HG03342 (cell line): Measurements from ENCODE around the gene CCBE1.

Source experiments
- ATAC-seq: cut with Tn5 transposase; IDR thresholded peaks from one replicate; pipeline ENCODE4 v1.9.1; 2021; ENCODE audit warnings: mild to moderate bottlenecking, moderate library complexity; ENCODE audit not compliant: unreplicated experiment

CCBE1 gene

DNA sequence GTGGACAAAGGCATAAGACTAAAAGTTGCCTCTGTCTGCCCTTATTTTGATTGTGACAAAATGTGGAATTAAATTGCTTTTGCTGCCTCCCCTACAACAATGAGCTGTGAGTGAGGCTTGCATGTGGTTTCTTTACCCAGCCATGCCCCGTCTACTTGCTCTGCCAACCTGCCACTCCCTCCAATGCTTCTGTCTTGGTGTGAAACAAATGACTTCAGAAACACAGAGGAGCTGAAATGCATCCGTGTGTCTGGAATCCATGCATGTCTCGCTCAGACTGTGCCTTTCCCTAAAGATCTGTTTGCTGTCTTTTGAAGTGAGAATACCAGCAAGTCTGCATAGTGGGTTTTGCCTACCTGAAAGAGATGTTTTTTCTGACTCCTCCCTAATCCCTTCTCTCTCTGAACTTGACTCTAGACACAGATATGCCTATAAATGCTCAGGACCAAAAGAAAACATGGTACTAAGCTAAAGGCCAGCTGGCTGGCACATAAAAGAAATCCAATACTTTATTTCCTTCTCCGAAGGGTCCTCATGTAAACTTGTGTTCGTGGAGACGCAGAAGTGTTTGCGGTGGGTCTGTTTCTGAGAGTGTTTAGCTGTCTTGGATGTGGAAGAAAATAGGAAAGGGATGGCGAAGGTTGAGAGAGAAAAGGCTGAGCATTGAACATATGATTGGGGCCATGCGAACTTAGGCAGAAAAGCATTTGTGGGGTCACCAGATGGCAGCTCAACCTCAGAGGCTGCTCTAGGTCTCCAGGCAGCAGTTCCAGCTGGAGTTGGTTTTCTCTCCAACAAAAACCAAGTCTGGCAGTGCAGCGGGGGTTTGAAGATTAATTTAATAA lies 120.5 kb downstream of the CCBE1 start:
- ATAC-seq: no peak

DNA sequence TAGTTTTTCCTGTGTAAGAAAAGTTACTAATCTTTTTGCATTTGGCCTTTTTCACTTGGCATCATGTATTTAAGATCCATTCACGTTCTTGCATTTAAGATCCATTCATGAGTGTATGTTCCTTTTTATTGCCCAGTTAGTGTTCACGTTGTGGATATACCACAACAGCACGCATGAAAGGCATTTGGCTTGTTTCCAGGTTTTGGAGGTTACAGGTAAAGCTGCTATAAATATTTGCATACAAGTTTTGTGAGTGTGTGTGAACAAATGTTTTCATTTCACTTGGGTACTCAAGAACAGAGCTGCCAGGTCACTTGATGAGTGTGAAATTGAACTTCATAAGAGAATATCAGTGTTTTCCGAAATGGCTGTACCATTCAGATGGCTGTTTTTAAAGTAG lies 121.2 kb downstream of the CCBE1 start:
- ATAC-seq: no peak

DNA sequence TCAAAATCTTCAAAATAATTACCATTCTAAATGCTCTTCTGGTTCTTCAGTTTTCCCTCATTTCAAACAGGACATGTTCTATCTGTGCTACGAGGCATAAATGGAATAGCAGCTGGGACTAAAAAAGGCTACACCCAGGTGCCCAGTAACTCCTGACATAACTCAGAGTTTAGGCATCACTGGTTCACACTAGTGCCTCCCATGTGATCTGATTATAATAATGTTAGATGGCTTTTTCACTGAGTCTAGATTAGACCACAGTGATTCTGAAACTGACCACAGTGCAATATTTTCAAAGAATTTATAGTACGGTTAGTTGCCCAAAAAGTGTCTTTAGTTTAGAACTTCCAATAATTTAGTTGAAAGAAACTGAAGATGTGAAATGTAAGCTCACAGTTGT lies 123.3 kb downstream of the CCBE1 start:
- ATAC-seq: no peak

- no peak for ATAC-seq
Measured at GRCh38 chr18:59571902-59572301, 125.3 kb downstream of the CCBE1 start.

GRCh38 chr18:59570796-59571195 lies 126.4 kb downstream of the CCBE1 start:
- ATAC-seq: no peak

GRCh38 chr18:59570101-59570775 lies 127.0 kb downstream of the CCBE1 start:
- no peak for ATAC-seq

DNA sequence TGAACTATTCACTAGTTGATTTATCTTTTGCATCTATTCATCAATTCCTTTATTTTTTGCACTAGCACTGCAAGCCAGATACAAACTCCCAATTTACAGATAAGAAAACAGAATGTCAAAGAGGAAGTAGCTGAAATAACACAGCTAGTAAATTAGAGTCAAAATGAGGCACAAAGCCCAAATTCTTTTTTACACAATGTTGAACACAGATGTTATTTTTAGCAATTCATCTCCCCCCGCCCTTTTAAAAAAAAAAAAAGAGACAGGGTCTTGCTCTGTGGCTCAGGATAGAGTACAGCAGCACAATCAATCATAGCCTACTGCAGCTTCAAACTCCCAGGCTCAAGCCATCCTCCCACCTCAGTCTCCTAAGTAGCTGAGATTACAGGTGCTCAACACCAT lies 127.8 kb downstream of the CCBE1 start:
- no peak for ATAC-seq

DNA sequence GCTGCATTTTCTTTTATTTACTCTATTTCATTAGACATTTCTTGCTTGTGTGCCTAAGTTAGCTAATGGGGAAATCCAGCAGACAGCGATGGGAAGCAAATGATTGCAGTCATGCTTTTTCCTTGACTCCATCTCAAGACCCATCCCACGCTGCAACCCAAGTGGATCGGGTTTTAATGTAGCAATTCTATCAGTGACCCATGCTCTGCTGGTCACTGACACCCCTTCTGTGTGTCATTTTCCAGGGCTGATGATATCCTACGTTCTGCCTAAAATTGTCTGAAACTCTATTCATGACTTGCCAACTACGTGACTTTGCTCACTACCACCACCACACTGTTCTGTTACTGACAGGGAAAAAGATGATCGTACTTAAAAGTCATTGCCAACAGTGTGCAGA lies 129.8 kb downstream of the CCBE1 start:
- ATAC-seq: no peak

DNA sequence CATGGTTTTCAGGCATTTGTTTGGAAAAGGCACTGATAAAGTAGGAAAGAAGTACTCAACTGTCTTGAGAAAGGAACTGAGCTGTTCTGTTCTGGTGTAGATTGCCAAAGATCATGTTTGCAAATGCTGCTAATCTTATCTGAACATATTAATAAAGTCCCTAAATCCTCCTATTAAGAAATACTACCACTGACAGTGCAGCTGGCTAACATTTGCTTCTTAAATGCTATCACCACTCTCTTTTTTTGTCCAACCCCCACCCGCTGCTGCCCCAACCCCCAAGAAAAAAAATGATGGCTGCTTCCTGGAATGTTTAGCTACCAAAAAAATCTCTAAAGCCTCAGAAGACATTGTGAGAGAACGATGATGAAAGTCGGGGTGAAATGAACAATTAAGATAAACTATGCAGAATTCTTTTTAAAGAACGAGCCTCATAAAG lies 130.7 kb downstream of the CCBE1 start:
- no peak for ATAC-seq

- ATAC-seq: no peak
Measured at GRCh38 chr18:59565957-59566356, 131.3 kb downstream of the CCBE1 start.

DNA sequence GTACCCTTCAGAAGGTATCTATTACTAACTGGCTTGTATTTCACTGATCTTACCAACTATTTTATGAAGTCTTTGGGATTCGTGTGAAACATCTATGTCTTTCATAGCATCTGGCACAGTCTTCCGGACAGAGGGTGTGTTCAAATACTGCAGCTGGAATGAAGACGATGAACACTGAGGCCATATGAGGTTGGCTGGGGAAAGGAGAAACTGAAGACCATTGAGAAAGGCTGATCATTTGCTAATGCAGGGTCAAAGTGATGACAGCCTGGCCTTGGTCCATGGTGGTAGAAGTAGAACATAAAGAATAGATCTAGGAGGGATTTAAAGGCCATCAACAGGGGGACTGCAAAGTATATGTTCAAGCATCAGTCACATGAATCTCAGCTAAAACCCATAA lies 132.7 kb downstream of the CCBE1 start:
- ATAC-seq: no peak

GRCh38 chr18:59563176-59563785 lies 133.9 kb downstream of the CCBE1 start:
- ATAC-seq: no peak

GRCh38 chr18:59562751-59563150 lies 134.5 kb downstream of the CCBE1 start:
- ATAC-seq: no peak

GRCh38 chr18:59561612-59562011 lies 135.6 kb downstream of the CCBE1 start:
- no peak for ATAC-seq

DNA sequence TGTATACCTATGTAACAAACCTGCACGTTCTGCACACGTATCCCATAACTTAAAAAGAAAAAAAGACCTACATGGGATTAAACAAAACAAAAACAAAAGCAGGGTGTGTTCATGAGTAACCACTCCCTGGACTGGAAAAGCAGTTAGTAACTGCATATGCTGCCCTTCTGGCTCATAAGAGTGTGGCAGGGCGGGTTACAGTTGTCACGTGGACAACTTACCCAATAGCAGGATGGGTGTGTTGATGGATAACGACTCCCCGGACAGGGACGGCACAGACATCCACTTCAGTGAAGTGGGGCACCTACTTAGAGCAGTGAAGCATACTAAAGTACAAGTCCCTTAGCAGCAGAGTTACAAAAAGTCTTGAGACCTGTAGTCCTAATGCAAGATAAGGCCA lies 136.7 kb downstream of the CCBE1 start:
- no peak for ATAC-seq

DNA sequence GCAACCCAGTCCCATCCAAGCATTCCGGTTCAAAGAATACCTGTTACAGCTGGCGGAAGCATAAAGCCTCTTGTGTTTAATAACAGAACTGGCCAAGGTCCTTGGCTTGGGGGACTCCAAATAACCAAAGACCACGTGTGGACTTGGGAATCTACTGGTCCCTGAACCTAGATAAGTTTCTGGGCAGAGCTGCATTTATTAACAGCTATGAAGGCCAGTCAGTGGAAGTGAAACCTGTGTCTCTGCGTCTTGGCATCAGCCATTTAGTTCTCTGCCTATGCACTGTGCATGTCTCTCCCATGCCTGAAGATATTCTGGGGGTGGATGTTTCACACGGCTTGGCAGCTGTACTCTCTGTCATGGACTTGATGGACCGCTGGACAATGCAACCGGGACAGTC lies 137.7 kb downstream of the CCBE1 start:
- no peak for ATAC-seq

DNA sequence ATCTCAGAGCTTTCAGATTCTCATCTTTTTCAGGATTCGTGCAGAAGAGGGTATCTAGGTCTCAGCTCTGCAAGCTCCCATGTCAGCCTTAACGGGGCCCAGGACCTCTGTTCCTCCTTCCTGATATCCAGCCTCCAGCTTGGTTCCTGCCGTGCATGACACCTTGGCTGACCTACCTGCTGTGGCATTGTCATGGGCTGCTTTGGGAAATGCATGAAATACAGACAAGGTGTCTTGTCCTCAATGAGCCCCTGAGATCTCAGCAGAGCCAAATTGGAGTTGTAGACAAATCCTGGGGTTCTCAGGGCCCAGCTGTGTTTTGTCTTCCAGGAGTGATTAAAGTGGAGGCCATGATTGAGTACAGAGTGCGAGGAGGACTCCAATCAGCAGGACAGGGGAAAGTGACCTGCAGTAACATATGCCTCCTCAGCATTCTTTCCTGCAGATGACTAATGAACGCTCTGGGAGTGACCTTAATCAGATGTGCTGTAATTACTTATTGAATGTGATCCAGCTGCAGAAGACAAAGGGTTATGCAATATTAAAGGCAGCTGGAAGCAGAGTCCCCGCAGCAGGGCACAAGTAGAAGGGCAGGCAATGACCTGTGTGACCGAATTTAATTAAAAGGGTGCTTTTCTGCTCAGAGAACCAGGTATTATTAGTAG lies 141.1 kb downstream of the CCBE1 start:
- ATAC-seq: no peak

DNA sequence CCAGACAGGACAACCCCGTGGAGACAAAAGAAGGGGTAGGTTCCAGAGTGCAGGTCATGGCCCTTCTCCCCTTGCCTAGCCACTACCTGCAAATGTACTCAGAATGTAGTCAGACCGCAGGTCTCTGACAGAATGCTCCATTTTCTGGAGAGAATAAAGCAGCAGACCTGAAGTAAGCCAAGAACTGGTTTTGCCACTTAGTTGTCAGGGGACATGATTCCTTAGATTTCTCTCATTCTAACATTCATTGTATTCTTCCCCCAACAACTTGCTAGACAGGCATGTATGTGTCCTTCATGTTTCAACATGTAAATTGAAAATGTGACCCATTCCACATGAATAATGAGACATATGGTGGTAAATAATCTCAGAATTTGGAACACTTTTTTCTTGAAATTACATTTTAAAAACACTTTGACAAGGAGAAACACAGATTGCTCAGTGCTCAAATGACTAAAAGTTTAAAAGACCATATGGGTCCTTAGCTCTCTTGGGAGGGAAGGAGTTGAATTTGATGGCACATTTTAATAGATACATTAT lies 142.4 kb downstream of the CCBE1 start:
- no peak for ATAC-seq

GRCh38 chr18:59553273-59553870 lies 143.9 kb downstream of the CCBE1 start:
- no peak for ATAC-seq

DNA sequence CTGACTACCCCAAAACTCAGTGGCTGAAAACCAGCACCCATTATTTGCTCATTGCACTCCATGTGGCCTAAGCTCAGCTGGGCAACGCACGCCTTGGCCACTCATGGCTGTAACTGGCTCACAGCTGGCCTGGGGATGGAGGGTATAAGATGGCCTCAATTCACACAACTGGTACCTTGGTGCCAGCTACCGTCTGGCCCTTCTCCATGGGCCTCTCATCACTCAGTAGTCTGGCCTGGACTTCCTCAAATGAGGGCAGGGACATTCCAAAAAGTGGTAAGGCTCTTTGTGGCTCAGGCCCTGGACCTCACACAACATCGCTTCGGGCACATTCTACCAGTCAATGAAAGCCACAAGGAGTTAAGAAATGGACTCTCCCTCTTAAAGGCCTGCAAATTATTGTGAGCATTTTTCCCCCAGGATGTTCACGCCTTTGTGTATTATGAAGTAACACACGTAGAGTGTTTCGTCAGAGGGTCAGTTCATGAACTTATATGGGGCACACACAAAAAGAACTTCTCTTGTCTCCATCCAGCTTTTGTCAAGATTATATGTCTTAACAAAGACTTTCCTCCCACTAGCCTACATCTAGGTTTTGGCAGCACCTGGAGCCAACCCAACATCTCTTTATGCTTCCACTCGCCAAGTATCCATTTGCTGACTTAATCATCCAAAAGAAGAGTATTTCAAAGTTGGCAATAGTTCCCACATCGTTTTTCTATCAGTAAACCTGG lies 145.2 kb downstream of the CCBE1 start:
- ATAC-seq: no peak
